Measurements from ENCODE around the gene NUDC.

DNA sequence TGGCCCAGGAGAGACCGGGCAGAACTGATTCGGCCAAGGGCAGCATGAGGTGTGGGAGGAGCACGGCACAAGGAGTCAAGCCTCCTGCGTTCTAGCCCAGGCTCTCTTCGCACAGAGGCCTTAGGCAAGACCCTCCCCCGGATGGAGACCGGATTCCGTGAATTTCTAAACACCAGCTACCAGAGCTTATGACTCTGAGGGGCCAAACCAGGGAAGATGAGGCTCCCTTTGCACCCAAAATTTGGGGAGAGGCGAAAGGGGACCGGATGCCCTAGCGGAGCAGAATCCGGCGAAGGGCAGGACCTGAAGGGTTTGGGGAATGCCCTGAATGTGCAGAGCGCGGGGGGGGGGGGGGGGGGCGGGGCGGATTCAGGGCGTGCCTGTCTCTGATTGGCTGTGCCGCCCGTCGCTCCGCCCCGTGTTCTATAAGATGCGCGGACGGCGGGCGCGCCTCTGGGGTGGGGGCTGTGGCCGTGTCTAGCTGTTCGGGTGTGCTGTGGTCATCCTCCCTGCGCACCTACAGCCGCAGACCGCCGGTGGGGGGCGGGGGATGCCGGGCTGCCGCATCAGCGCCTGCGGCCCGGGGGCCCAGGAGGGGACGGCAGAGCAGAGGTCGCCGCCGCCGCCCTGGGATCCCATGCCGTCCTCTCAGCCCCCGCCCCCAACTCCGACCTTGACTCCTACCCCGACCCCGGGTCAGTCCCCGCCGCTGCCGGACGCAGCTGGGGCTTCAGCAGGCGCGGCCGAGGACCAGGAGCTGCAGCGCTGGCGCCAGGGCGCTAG lies 71.9 kb downstream of the NUDC start, which contains the start of gene TRNP1:
- peak; percentile 91 to 94 (median 93) for TF ChIP-seq POLR2A (IDR thresholded peaks at IDR 0.05)
- TF ChIP-seq, protein P1, sequence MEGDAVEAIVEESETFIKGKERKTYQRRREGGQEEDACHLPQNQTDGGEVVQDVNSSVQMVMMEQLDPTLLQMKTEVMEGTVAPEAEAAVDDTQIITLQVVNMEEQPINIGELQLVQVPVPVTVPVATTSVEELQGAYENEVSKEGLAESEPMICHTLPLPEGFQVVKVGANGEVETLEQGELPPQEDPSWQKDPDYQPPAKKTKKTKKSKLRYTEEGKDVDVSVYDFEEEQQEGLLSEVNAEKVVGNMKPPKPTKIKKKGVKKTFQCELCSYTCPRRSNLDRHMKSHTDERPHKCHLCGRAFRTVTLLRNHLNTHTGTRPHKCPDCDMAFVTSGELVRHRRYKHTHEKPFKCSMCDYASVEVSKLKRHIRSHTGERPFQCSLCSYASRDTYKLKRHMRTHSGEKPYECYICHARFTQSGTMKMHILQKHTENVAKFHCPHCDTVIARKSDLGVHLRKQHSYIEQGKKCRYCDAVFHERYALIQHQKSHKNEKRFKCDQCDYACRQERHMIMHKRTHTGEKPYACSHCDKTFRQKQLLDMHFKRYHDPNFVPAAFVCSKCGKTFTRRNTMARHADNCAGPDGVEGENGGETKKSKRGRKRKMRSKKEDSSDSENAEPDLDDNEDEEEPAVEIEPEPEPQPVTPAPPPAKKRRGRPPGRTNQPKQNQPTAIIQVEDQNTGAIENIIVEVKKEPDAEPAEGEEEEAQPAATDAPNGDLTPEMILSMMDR (IDR thresholded peaks at IDR 0.05): peak in 1 of 7 experiments; percentile 23

All from body of pancreas (tissue), 4 donors.